ENCODE data around the gene OSBPL6. TPM values are rescaled to one million over a fixed set of nuclear protein-coding genes. Genes with fewer than 3 reads are reported as not detected.
A peak's percentile ranks its signal among the peaks of the same experiment; 100 is the strongest.

OSBPL6 gene
- total and polyA plus RNA-seq, 9 of the 15 experiments (the other 6 are each of a cell fraction or from before 2014, with no cell fraction given), result 3.4 to 12.7 (median 9.3) TPM

DNA sequence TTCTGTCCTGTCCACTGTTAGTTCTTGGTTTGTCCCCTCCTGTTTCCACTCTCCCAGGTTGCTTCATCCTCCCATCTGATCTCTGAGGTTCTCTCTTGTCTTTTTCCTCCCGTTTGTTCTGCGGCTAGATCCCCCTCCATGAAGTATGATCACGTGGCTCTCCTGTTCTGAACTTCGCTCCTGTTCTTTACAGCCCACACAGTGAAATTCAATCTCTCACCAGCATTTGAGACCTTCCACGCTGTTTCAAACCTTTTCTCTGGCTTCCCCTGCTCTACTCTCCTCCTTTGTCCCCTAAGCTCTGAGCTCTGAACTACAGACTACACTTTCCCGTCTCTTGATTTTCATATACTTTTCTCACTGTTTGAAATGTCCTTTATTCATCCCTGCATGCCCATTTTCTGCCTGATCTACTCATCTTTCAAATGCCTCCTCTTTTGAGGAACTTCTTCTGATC is 83.5 kb downstream of the OSBPL6 start (continued):
- TF ChIP-seq, protein P1, sequence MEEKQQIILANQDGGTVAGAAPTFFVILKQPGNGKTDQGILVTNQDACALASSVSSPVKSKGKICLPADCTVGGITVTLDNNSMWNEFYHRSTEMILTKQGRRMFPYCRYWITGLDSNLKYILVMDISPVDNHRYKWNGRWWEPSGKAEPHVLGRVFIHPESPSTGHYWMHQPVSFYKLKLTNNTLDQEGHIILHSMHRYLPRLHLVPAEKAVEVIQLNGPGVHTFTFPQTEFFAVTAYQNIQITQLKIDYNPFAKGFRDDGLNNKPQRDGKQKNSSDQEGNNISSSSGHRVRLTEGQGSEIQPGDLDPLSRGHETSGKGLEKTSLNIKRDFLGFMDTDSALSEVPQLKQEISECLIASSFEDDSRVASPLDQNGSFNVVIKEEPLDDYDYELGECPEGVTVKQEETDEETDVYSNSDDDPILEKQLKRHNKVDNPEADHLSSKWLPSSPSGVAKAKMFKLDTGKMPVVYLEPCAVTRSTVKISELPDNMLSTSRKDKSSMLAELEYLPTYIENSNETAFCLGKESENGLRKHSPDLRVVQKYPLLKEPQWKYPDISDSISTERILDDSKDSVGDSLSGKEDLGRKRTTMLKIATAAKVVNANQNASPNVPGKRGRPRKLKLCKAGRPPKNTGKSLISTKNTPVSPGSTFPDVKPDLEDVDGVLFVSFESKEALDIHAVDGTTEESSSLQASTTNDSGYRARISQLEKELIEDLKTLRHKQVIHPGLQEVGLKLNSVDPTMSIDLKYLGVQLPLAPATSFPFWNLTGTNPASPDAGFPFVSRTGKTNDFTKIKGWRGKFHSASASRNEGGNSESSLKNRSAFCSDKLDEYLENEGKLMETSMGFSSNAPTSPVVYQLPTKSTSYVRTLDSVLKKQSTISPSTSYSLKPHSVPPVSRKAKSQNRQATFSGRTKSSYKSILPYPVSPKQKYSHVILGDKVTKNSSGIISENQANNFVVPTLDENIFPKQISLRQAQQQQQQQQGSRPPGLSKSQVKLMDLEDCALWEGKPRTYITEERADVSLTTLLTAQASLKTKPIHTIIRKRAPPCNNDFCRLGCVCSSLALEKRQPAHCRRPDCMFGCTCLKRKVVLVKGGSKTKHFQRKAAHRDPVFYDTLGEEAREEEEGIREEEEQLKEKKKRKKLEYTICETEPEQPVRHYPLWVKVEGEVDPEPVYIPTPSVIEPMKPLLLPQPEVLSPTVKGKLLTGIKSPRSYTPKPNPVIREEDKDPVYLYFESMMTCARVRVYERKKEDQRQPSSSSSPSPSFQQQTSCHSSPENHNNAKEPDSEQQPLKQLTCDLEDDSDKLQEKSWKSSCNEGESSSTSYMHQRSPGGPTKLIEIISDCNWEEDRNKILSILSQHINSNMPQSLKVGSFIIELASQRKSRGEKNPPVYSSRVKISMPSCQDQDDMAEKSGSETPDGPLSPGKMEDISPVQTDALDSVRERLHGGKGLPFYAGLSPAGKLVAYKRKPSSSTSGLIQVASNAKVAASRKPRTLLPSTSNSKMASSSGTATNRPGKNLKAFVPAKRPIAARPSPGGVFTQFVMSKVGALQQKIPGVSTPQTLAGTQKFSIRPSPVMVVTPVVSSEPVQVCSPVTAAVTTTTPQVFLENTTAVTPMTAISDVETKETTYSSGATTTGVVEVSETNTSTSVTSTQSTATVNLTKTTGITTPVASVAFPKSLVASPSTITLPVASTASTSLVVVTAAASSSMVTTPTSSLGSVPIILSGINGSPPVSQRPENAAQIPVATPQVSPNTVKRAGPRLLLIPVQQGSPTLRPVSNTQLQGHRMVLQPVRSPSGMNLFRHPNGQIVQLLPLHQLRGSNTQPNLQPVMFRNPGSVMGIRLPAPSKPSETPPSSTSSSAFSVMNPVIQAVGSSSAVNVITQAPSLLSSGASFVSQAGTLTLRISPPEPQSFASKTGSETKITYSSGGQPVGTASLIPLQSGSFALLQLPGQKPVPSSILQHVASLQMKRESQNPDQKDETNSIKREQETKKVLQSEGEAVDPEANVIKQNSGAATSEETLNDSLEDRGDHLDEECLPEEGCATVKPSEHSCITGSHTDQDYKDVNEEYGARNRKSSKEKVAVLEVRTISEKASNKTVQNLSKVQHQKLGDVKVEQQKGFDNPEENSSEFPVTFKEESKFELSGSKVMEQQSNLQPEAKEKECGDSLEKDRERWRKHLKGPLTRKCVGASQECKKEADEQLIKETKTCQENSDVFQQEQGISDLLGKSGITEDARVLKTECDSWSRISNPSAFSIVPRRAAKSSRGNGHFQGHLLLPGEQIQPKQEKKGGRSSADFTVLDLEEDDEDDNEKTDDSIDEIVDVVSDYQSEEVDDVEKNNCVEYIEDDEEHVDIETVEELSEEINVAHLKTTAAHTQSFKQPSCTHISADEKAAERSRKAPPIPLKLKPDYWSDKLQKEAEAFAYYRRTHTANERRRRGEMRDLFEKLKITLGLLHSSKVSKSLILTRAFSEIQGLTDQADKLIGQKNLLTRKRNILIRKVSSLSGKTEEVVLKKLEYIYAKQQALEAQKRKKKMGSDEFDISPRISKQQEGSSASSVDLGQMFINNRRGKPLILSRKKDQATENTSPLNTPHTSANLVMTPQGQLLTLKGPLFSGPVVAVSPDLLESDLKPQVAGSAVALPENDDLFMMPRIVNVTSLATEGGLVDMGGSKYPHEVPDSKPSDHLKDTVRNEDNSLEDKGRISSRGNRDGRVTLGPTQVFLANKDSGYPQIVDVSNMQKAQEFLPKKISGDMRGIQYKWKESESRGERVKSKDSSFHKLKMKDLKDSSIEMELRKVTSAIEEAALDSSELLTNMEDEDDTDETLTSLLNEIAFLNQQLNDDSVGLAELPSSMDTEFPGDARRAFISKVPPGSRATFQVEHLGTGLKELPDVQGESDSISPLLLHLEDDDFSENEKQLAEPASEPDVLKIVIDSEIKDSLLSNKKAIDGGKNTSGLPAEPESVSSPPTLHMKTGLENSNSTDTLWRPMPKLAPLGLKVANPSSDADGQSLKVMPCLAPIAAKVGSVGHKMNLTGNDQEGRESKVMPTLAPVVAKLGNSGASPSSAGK (IDR thresholded peaks at IDR 0.05), result peak; percentile 59
- TF ChIP-seq PREB (CRISPR knock-in tag; IDR thresholded peaks at IDR 0.05) (no peak), ARID1B (IDR thresholded peaks at IDR 0.05) (peak; percentile 35; the same call in 1 of the 2 replicates), CBX3 (IDR thresholded peaks at IDR 0.05; ENCODE audit: borderline replicate concordance in 1 of 2, low read length in 2 of 2) (no peak; a peak in 1 of 3 replicates), SMARCA4 (IDR thresholded peaks at IDR 0.05) (peak; percentile 57; the same call in 1 of the 2 replicates), EHMT2 (IDR thresholded peaks at IDR 0.05) (peak; percentile 58; the same call in 1 of the 2 replicates), TBL1XR1 (IDR thresholded peaks at IDR 0.05; ENCODE audit: low read length in 2 of 2) (no peak), ZNF12 (CRISPR knock-in tag; IDR thresholded peaks at IDR 0.05) (no peak), CTBP1 (IDR thresholded peaks at IDR 0.05; ENCODE audit: borderline replicate concordance) (peak; percentile 26; the same call in 1 of the 2 replicates), RBM17 (IDR thresholded peaks at IDR 0.05; ENCODE audit: borderline replicate concordance, low read depth, low read length) (no peak), ZNF79 (CRISPR knock-in tag; IDR thresholded peaks at IDR 0.05; ENCODE audit: low read depth) (no peak), GABPB1 (CRISPR knock-in tag; IDR thresholded peaks at IDR 0.05) (no peak), SOX6 (IDR thresholded peaks at IDR 0.05) (no peak; the same call in 1 of the 2 replicates), SMARCA5 (IDR thresholded peaks at IDR 0.05) (peak; percentile 82), CEBPG (CRISPR knock-in tag; IDR thresholded peaks at IDR 0.05) (0 out of 2 replicates have a peak, but pooled peaks have one; percentile 32), CEBPG (tag; conservative IDR thresholded peaks at IDR 0.05 in 1 of 2, IDR thresholded peaks at IDR 0.05 in 1 of 2) (0 out of 4 replicates have a peak, but pooled peaks of 1 of the 2 experiments have one; percentile 20), COPS2 (conservative IDR thresholded peaks at IDR 0.05) (no peak), HDAC2 (IDR thresholded peaks at IDR 0.05) (peak; percentile 58; the same call in 1 of the 2 replicates)
